HG02970 (cell line): Measurements from ENCODE around the gene PALLD.
"Not testable (repeated sequence)": the region's sequence is repeated elsewhere in the genome, so short reads cannot be mapped to it uniquely, and the experiment has no call there.

Source experiments
- ATAC-seq: cut with Tn5 transposase; IDR thresholded peaks from one replicate; pipeline ENCODE4 v1.9.1; 2021; ENCODE audit warnings: mild to moderate bottlenecking, moderate library complexity, moderate number of reproducible peaks; ENCODE audit not compliant: unreplicated experiment, low FRiP score

PALLD gene

GRCh38 chr4:168719725-168720124 is 222.9 kb downstream of the PALLD start:
- ATAC-seq = no peak

- ATAC-seq = no peak
These were observed 223.6 kb downstream of the PALLD start for GRCh38 chr4:168720396-168720900.

- ATAC-seq = no peak
These were observed 225.5 kb downstream of the PALLD start for GRCh38 chr4:168722391-168722790.

- no peak for ATAC-seq
These were observed 226.2 kb downstream of the PALLD start for GRCh38 chr4:168723020-168723419.

- no peak for ATAC-seq
These were observed 226.7 kb downstream of the PALLD start for GRCh38 chr4:168723569-168723968.

GRCh38 chr4:168724243-168724642 is 227.4 kb downstream of the PALLD start:
- no peak for ATAC-seq

- no peak for ATAC-seq
These were observed 228.0 kb downstream of the PALLD start for GRCh38 chr4:168724686-168725411.

- no peak for ATAC-seq
These were observed 229.1 kb downstream of the PALLD start for GRCh38 chr4:168725930-168726329.

- not testable (repeated sequence) for ATAC-seq
These were observed 230.3 kb downstream of the PALLD start for GRCh38 chr4:168727181-168727580.

- ATAC-seq = no peak
These were observed 234.3 kb downstream of the PALLD start for GRCh38 chr4:168731006-168731636.

- no peak for ATAC-seq
These were observed 235.0 kb downstream of the PALLD start for GRCh38 chr4:168731706-168732414.

- ATAC-seq = no peak
These were observed 235.9 kb downstream of the PALLD start for GRCh38 chr4:168732714-168733113.

GRCh38 chr4:168734703-168735678 is 238.1 kb downstream of the PALLD start:
- ATAC-seq = no peak

GRCh38 chr4:168735735-168736134 is 238.9 kb downstream of the PALLD start:
- ATAC-seq = no peak

GRCh38 chr4:168736860-168737805 is 240.3 kb downstream of the PALLD start:
- ATAC-seq = no peak

GRCh38 chr4:168737806-168738172 is 240.9 kb downstream of the PALLD start:
- no peak for ATAC-seq

GRCh38 chr4:168739886-168740285 is 243.0 kb downstream of the PALLD start:
- ATAC-seq = no peak

GRCh38 chr4:168740691-168741090 is 243.8 kb downstream of the PALLD start:
- no peak for ATAC-seq
